Measurements from ENCODE around the gene SETD3. TPM values are rescaled to one million over a fixed set of nuclear protein-coding genes. Genes with fewer than 3 reads are reported as not detected.

SETD3 gene
- polyA plus RNA-seq, 1 donor = 75.6 TPM

GRCh38 chr14:99460793-99461192 lies 19.9 kb downstream of the SETD3 start:
- DNase-seq (ENCODE audit: low read depth) = no peak

- DNase-seq (ENCODE audit: low read depth) = no peak
Observed at GRCh38 chr14:99459481-99460100, 21.1 kb downstream of the SETD3 start.

- DNase-seq (ENCODE audit: low read depth) = no peak
Observed at GRCh38 chr14:99454246-99454645, 26.4 kb downstream of the SETD3 start.

- DNase-seq (ENCODE audit: low read depth) = no peak
Observed at GRCh38 chr14:99452968-99453367, 27.7 kb downstream of the SETD3 start.

GRCh38 chr14:99451234-99451633 lies 29.4 kb downstream of the SETD3 start:
- no peak for DNase-seq (ENCODE audit: low read depth)

- no peak for DNase-seq (ENCODE audit: low read depth)
Observed at GRCh38 chr14:99450266-99450665, 30.4 kb downstream of the SETD3 start.

GRCh38 chr14:99447739-99448138 lies 32.9 kb downstream of the SETD3 start:
- no peak for DNase-seq (ENCODE audit: low read depth)

- DNase-seq (ENCODE audit: low read depth) = no peak
Observed at GRCh38 chr14:99445931-99446330, 34.7 kb downstream of the SETD3 start.

GRCh38 chr14:99441918-99442317 lies 38.7 kb downstream of the SETD3 start:
- no peak for DNase-seq (ENCODE audit: low read depth)

GRCh38 chr14:99441157-99441870 lies 39.3 kb downstream of the SETD3 start:
- no peak for DNase-seq (ENCODE audit: low read depth)

GRCh38 chr14:99440278-99440677 lies 40.4 kb downstream of the SETD3 start:
- no peak for DNase-seq (ENCODE audit: low read depth)

GRCh38 chr14:99437706-99438105 lies 43.0 kb downstream of the SETD3 start:
- no peak for DNase-seq (ENCODE audit: low read depth)

GRCh38 chr14:99436247-99437180 lies 44.1 kb downstream of the SETD3 start:
- no peak for DNase-seq (ENCODE audit: low read depth)

GRCh38 chr14:99435327-99435726 lies 45.3 kb downstream of the SETD3 start:
- DNase-seq (ENCODE audit: low read depth) = no peak

- no peak for DNase-seq (ENCODE audit: low read depth)
Observed at GRCh38 chr14:99432485-99432884, 48.2 kb downstream of the SETD3 start.

GRCh38 chr14:99431986-99432385 lies 48.7 kb downstream of the SETD3 start:
- no peak for DNase-seq (ENCODE audit: low read depth)

- DNase-seq (ENCODE audit: low read depth) = no peak
Observed at GRCh38 chr14:99430491-99430890, 50.2 kb downstream of the SETD3 start.

- DNase-seq (ENCODE audit: low read depth) = no peak
Observed at GRCh38 chr14:99427632-99428300, 52.9 kb downstream of the SETD3 start.

GRCh38 chr14:99426813-99427346 lies 53.8 kb downstream of the SETD3 start:
- no peak for DNase-seq (ENCODE audit: low read depth)

- no peak for DNase-seq (ENCODE audit: low read depth)
Observed at GRCh38 chr14:99426265-99426664, 54.4 kb downstream of the SETD3 start.

GRCh38 chr14:99425272-99425681 lies 55.4 kb downstream of the SETD3 start:
- DNase-seq (ENCODE audit: low read depth) = no peak
